Measurements from ENCODE around the gene AK1. TPM values are rescaled to one million over a fixed set of nuclear protein-coding genes. Genes with fewer than 3 reads are reported as not detected.
"Not testable (repeated sequence)": the region's sequence is repeated elsewhere in the genome, so short reads cannot be mapped to it uniquely, and the experiment has no call there.

Gene AK1
- total RNA-seq, 1 experiment from 2014 or later = 61.1 TPM

GRCh38 chr9:127837346-127837745, 40.1 kb downstream of the AK1 start:
- ChIA-PET RAD21 (ENCODE audit: low non-redundant PET in 1 of 2, low total read pairs in 2 of 2, uncharacterized antibody in 2 of 2, unreplicated experiment in 2 of 2) (no interaction called here), POLR2A (no interaction called here)

DNA sequence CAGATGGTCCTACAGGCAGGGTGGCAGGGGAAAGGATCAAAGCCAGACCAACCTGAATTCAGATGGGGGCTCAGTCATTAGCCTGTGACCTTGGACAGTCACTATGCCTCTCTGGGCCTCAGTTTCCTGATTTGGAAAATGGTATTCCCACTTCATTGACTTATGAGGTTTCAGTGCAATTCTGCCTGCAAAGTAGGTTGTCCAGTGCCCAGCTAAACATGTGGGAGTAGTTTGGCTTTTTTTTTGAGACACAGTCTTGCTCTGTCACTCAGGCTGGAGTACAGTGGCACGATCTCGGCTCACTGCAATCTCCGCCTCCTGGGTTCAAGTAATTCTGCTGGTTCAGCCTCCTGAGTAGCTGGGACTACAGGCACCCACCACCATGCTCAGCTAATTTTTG, 40.9 kb downstream of the AK1 start:
- H3K4me2 ChIP-seq (ENCODE audit: low read length); H2AFZ ChIP-seq (ENCODE audit: low read depth, low read length, poor library complexity, severe bottlenecking); H3K9me3 ChIP-seq (ENCODE audit: control insufficient read depth in 1 of 2, insufficient read depth in 1 of 2, low read depth in 1 of 2, low read length in 2 of 2); H3K4me3 ChIP-seq (replicated peaks in 1 of 2; ENCODE audit: low read depth in 1 of 2, low read length in 2 of 2); RAD21 ChIA-PET (ENCODE audit: low non-redundant PET in 1 of 2, low total read pairs in 2 of 2, uncharacterized antibody in 2 of 2, unreplicated experiment in 2 of 2); DNase-seq (ENCODE audit: low read depth, low spot score); H4K20me1 ChIP-seq (ENCODE audit: insufficient read depth); CTCF ChIA-PET; H3K9ac ChIP-seq (ENCODE audit: low read length); ATAC-seq; H3K4me1 ChIP-seq (ENCODE audit: control insufficient read depth in 1 of 2, insufficient read depth in 2 of 2, low read length in 2 of 2); BruUV-seq (replicated peaks); H3K9me2 ChIP-seq (ENCODE audit: insufficient read depth); H3K27me3 ChIP-seq (ENCODE audit: insufficient read depth, low read length); intact Hi-C loops (cut with micrococcal nuclease); H3K27ac ChIP-seq (ENCODE audit: low read depth, low read length); POLR2A ChIA-PET; H3K79me2 ChIP-seq (ENCODE audit: insufficient read depth, low read length); H3K36me3 ChIP-seq (ENCODE audit: control insufficient read depth in 1 of 2, insufficient read depth in 2 of 2, low read length in 2 of 2): not testable (repeated sequence)

More at GRCh38 chr9:127837346-127837745, 40.1 kb downstream of the AK1 start:
- no peaks in the 10 kb centered on the region for H3K79me2 ChIP-seq (ENCODE audit: insufficient read depth, low read length)
- no peak for ATAC-seq
- BruUV-seq (replicated peaks) = no TSS peak
- H3K9me3 ChIP-seq (ENCODE audit: control insufficient read depth in 1 of 2, insufficient read depth in 1 of 2, low read depth in 1 of 2, low read length in 2 of 2) = no peaks in the 10 kb centered on the region
- intact Hi-C loops (cut with micrococcal nuclease) = no loop called here
- no peak overlapping the region for H2AFZ ChIP-seq (ENCODE audit: low read depth, low read length, poor library complexity, severe bottlenecking)
- H3K36me3 ChIP-seq (ENCODE audit: control insufficient read depth in 1 of 2, insufficient read depth in 2 of 2, low read length in 2 of 2) = no peaks in the 10 kb centered on the region
- CTCF ChIA-PET = no interaction called here
- no peak overlapping the region for H3K4me2 ChIP-seq (ENCODE audit: low read length)
- TF ChIP-seq FOSL1 (IDR thresholded peaks at IDR 0.05; ENCODE audit: low read depth) (no peak), ZNF274 (IDR thresholded peaks at IDR 0.05; ENCODE audit: low read depth, low read length) (no peak), JUND (IDR thresholded peaks at IDR 0.05) (no peak), ZFX (IDR thresholded peaks at IDR 0.05) (no peak), ZBTB33 (IDR thresholded peaks at IDR 0.05; ENCODE audit: extremely low read depth, insufficient replicate concordance, low read length) (no peak), RAD21 (IDR thresholded peaks at IDR 0.05; ENCODE audit: low read depth) (no peak), EZH2 (IDR thresholded peaks at IDR 0.05) (no peak), YY1 (IDR thresholded peaks at IDR 0.05; ENCODE audit: extremely low read depth, insufficient replicate concordance, low read depth, low read length) (no peak), CTCF (IDR thresholded peaks at IDR 0.05 in 2 of 3, conservative IDR thresholded peaks at IDR 0.05 in 1 of 3; ENCODE audit: borderline replicate concordance in 1 of 3, insufficient read depth in 1 of 3, low read depth in 2 of 3, low read length in 2 of 3) (no peak), TCF7L2 (IDR thresholded peaks at IDR 0.05; ENCODE audit: borderline replicate concordance, extremely low read depth, insufficient read depth, insufficient read length) (no peak)
- TF ChIP-seq, protein P1, sequence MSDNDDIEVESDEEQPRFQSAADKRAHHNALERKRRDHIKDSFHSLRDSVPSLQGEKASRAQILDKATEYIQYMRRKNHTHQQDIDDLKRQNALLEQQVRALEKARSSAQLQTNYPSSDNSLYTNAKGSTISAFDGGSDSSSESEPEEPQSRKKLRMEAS (IDR thresholded peaks at IDR 0.05) = no peak
- H3K27ac ChIP-seq (ENCODE audit: low read depth, low read length) = no peak overlapping the region
- H4K20me1 ChIP-seq (ENCODE audit: insufficient read depth) = no peaks in the 10 kb centered on the region
- no peaks in the 10 kb centered on the region for H3K27me3 ChIP-seq (ENCODE audit: insufficient read depth, low read length)
- no peaks in the 10 kb centered on the region; a peak in 1 of 4 replicates for H3K4me1 ChIP-seq (ENCODE audit: control insufficient read depth in 1 of 2, insufficient read depth in 2 of 2, low read length in 2 of 2)
- H3K9me2 ChIP-seq (ENCODE audit: insufficient read depth) = no peaks in the 10 kb centered on the region
- DNase-seq (ENCODE audit: low read depth, low spot score) = no peak
- H3K9ac ChIP-seq (ENCODE audit: low read length) = no peak overlapping the region
- H3K4me3 ChIP-seq (replicated peaks in 1 of 2; ENCODE audit: low read depth in 1 of 2, low read length in 2 of 2) = no peak overlapping the region
